Dermis blood vessel endothelial cell (primary cell): ENCODE measurements around the gene MCCC2. TPM values are rescaled to one million over a fixed set of nuclear protein-coding genes. Genes with fewer than 3 reads are reported as not detected.
"Not testable (repeated sequence)": the region's sequence is repeated elsewhere in the genome, so short reads cannot be mapped to it uniquely, and the experiment has no call there.

Source experiments
- DNase-seq: peaks from one replicate; pipeline ENCODE4 v3.0.0; 2010
- total RNA-seq: library from RNA; depleted of rRNA; stranded (reverse); fragments of >200 nt; gene quantifications from 2 replicates; pipeline ENCODE4 v1.2.3, GENCODE V29; 2014

MCCC2 gene
- total RNA-seq, 1 donor from 2014 or later = 29.3 TPM

GRCh38 chr5:71600783-71601182, 13.6 kb downstream of the MCCC2 start:
- peak; percentile 9 for DNase-seq

GRCh38 chr5:71601222-71602026, 14.3 kb downstream of the MCCC2 start:
- DNase-seq = peak; percentile 98

GRCh38 chr5:71609916-71610315, 22.8 kb downstream of the MCCC2 start:
- not testable (repeated sequence) for DNase-seq

GRCh38 chr5:71615809-71616208, 28.7 kb downstream of the MCCC2 start:
- no peak for DNase-seq

GRCh38 chr5:71620630-71621029, 33.5 kb downstream of the MCCC2 start:
- DNase-seq = no peak

- DNase-seq = no peak
Measured at GRCh38 chr5:71621268-71621667, 34.1 kb downstream of the MCCC2 start.

- DNase-seq = no peak
Measured at GRCh38 chr5:71621741-71622140, 34.6 kb downstream of the MCCC2 start.

GRCh38 chr5:71623221-71623794, 36.2 kb downstream of the MCCC2 start:
- no peak for DNase-seq

GRCh38 chr5:71629950-71630349, 42.8 kb downstream of the MCCC2 start:
- DNase-seq = no peak

GRCh38 chr5:71631070-71631469, 43.9 kb downstream of the MCCC2 start:
- no peak for DNase-seq

GRCh38 chr5:71632168-71632567, 45.0 kb downstream of the MCCC2 start:
- DNase-seq = no peak

- DNase-seq = no peak
Measured at GRCh38 chr5:71633255-71634155, 46.4 kb downstream of the MCCC2 start.

- DNase-seq = no peak
Measured at GRCh38 chr5:71637133-71637532, 50.0 kb downstream of the MCCC2 start.

- no peak for DNase-seq
Measured at GRCh38 chr5:71640408-71640807, 53.3 kb downstream of the MCCC2 start.

- no peak for DNase-seq
Measured at GRCh38 chr5:71645030-71645429, 57.9 kb downstream of the MCCC2 start.

GRCh38 chr5:71650940-71651339, 63.8 kb downstream of the MCCC2 start:
- DNase-seq = not testable (repeated sequence)

GRCh38 chr5:71651579-71651978, 64.4 kb downstream of the MCCC2 start:
- DNase-seq = no peak

GRCh38 chr5:71652349-71652748, 65.2 kb downstream of the MCCC2 start:
- no peak for DNase-seq

GRCh38 chr5:71652803-71653543, 65.8 kb downstream of the MCCC2 start:
- DNase-seq = peak; percentile 7

- DNase-seq = peak; percentile 43
Measured at GRCh38 chr5:71658916-71659662, 71.9 kb downstream of the MCCC2 start.

GRCh38 chr5:71662381-71662780, 75.2 kb downstream of the MCCC2 start:
- no peak for DNase-seq
